DMS 273 (cell line): ENCODE results near the gene CLDN16.

Experiments used
- DNase-seq: peaks from one replicate; lab custom pipeline; 2025; ENCODE audit not compliant: unreplicated experiment; lab: John Stamatoyannopoulos, UW

The CLDN16 gene

DNA sequence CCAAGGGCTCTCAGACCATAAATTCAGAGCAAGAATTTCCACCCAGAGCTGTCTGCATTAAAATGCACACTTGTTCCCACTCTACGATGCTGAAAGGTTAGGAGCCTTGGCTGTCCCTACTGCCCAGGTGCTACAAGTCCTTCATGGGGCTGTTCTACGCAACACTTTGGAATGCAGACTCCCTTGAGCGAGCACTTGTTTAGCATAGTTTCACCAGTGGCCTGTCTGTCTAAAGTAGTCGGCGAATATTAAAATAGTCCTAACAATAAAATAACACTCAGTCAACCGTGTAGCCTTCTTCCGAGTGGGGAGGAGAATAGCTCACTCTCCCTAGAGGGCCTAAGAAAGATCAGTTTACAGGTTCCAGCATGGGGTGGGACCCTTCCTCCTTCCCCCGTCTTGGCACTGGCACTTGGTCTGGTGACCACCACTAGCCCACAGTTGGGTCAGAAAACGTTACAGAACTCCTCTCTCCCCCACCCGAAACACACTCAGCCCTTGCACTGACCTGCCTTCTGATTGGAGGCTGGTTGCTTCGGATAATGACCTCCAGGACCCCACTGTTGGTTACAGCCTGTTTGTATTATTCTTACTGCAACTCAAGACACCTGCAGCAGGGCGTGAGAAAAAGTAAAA lies at the start of gene CLDN16:
Gene CLDN16, plus strand, starts transcription at position 586 of the 636 bp plus-strand sequence. CDS start 167 bp downstream, outside the sequence.
- DNase-seq, result no peak

- DNase-seq, result no peak
Observed at GRCh38 chr3:190338717-190339116, 49.2 kb upstream of the CLDN16 start.

GRCh38 chr3:190339130-190339529 lies 48.8 kb upstream of the CLDN16 start:
- no peak for DNase-seq

- no peak for DNase-seq
Observed at GRCh38 chr3:190340071-190340470, 47.9 kb upstream of the CLDN16 start.

DNA sequence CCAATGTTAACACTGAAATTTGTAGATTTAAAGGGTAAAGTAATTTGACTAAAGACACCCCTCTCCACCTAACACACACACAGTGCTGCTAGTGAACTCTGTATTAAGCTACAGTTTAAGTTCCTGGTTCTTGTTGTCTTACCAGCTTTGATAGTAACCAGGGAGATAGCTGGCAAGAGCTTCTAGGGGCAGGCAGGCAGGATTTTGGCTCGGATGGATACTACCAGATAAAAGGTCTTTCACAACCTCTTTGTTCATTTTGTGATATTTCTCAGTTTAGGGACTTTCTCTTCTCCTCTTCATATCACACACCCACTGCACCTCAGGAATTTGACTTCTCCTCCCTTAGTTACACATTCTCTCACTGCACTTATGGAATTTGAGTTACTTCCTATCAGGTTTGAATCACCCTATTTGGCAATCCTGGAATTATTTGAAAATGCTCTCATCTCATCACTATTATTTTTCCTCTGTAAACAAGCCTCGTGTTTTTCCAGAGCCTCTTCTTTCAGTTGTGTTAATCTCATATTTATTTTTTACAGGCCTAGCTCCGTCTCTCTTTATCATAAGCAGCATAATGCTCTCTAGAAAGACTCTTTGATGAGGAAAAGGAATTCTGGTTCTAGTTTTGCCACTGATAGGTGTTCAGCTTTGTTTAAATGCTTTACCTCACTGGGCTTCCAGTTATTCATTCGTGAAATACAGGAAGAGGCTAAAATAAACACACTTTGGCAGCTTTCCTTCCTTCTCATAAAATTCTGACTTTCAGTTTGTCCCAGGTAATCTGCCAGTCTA lies 42.7 kb upstream of the CLDN16 start:
- DNase-seq, result no peak

GRCh38 chr3:190345878-190346277 lies 42.1 kb upstream of the CLDN16 start:
- DNase-seq, result no peak

GRCh38 chr3:190346541-190346940 lies 41.4 kb upstream of the CLDN16 start:
- DNase-seq, result no peak

DNA sequence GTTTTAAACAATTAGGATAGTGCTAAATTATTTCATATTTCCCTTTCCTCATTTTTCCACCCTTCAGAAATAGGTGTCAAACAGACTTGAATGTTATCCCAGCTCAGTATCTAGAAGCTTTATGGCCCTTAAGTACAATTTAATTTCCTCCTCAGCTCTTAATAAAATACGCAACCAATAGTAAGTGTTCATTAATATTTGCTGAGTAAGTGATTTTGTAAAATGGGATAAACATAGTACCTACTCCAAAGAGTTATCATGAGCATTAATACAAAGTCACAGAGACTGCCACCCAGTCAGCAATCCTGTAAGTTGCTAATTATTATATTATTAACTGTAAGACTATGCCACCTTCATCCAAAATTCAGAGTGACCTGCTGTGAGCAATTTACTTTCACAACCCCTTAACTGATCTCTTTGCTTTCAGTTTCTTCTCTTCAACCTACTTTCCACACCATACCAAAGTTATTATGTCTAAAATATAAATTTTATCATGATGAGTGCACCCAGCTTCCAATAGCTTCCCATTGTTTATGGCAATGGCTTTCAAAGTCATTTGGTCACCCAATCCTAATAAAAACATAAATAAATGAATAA lies 35.0 kb upstream of the CLDN16 start:
- DNase-seq, result no peak

DNA sequence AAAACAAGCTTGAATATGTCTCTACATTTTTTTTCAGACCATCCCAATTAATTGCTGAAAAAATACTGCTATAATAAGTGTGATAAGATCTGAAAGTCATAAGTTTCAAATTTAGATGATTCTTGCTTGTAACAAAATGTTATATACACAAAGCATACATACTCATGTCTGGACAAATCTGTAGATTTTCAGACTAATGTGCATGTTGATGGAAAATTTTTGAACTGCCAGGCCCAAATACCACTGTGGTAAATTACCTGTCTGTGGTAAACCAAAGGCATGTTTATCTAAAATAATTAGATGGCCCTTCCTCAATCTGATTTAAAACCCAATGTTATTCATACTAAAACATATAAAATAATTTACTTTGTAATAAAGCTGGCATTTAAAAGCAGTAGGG lies 31.7 kb upstream of the CLDN16 start:
- DNase-seq, result no peak

DNA sequence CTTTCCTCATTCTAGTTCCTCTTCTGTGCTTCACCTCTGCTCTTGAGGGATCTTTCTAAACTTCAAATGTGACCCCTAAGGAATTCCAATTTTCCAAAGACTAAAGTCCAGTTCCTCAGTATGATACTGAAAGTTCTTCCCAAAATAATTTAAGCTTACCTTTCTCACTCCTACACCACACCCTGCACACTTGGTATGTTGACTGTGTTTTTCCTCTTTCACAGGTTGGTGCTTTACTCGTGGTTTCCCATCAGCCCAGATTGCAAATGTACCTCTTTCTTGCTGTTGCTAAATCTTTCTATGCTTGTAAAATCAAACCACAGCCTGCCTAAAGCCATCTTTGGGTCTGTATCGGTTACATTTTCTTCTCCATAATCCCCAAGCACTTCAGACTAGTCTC lies 30.5 kb upstream of the CLDN16 start:
- DNase-seq, result no peak

- DNase-seq, result no peak
Observed at GRCh38 chr3:190359813-190360212, 28.1 kb upstream of the CLDN16 start.

DNA sequence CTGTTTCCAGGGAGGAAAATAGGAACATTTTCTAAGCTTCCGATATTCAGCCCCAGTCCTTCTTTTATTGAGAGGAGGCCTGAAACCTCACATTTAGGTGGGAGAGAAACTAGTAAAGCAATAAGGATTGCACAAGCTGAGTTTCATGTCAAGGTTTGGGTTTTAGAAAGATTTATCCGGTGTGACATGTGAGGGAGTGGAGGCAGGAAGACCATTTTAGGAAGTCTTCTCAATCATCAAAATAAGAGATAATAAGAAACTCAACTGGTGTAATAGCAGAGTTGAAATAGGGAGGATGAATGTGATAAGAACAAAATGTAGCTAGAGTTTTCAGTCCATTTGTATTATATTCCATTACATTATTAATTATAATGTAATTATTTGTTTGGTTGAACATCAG lies 27.7 kb upstream of the CLDN16 start:
- no peak for DNase-seq

GRCh38 chr3:190361791-190362190 lies 26.2 kb upstream of the CLDN16 start:
- no peak for DNase-seq

DNA sequence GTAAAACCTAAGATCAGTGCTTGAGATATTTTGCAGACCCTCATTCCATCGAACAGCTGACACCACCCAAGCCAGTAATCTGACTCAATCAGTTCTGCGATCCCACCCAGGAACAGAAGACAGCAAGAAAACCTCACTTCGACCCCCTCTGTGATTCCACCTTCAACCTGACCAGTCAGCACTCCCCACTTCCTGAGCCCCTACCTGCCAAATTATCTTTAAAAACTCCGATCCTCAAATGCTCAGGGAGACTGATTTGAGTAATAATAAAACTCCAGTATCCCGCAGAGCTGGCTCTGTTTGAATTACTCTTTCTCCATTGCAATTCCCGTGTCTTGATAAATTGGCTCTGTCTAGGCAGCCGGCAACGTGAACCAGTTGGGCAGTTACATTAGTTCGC lies 25.7 kb upstream of the CLDN16 start:
- DNase-seq, result no peak

GRCh38 chr3:190366133-190366532 lies 21.8 kb upstream of the CLDN16 start:
- no peak for DNase-seq

- DNase-seq, result no peak
Observed at GRCh38 chr3:190368881-190369280, 19.1 kb upstream of the CLDN16 start.

- DNase-seq, result no peak
Observed at GRCh38 chr3:190369668-190370295, 18.2 kb upstream of the CLDN16 start.

- no peak for DNase-seq
Observed at GRCh38 chr3:190370369-190370768, 17.6 kb upstream of the CLDN16 start.

DNA sequence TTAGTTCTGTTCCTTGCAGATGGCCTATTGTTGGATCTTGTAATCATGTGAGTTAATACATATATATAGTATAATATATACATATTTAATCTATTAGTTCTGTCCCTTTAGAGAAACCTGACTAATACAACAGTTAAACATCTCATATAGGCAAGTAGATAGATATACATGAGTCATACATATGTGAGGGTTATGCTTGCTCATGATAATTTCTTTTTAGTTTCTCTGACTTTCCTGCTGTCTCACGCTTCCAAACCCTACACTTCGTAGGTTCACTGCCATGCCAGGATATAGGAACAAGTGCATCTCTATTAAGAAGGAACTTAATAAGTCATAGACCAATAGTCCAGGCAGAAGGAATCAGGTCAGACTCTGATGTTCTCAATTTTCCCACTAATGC lies 16.8 kb upstream of the CLDN16 start:
- DNase-seq, result no peak

DNA sequence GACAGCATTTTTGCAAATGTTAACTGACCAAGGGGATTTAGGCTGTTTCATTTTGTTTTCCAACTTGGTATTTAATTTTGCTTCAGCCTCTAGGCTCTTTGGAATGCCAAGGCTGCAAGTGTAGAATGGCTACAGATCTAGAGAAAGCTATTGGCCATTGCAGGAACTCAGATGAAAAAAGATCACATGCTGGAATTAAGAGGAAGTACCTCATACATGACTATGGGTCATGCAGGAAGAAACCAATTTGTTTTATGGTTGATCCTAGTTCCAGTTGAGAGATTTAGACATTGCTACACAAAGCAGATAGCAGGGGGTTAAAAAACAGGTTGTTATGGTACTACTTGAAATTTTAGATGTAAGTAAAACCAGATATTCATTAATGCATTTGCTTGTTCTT lies 12.7 kb upstream of the CLDN16 start:
- DNase-seq, result no peak

DNA sequence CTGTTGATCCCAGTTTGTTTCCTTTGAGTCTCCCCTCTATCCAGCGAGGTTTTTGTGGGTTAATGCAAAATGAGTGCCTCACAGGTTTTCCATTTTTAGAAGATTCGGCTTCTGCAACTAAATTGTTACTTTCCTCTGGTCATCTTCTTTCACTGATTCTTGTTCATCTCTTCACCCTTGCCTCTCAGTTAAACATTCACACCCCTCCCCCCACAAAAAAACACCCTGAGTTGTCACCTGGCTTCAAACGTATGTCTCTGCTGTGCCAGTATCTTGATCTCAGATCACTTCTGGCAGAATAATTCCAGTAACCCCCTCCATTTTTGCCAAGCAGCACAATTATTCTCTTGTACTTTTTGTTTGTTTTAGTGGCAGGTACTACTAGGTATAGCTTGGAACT lies 12.3 kb upstream of the CLDN16 start:
- no peak for DNase-seq
